ENCODE measurements around the gene TNFAIP8L3.

DNA sequence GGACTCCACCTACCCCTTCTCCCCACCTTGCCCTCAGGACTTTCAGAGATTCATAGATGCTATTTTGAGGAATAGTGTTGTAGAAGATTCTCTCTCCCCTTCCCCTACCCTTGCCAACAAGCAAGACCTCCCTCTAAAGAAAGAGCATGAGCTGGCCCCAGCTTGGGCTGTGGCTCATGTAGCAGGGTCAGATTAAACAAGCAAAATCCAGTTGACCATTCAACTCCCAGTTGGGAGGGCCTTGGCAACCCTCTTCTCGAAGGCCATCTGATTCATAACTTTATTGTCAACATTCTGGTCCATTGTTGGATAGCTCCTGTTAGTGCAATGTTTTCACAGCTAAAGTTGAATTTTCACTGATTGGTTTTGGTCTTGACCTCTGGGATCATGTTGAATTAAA is 41.1 kb downstream of the TNFAIP8L3 start:
- TF ChIP-seq, protein P1, sequence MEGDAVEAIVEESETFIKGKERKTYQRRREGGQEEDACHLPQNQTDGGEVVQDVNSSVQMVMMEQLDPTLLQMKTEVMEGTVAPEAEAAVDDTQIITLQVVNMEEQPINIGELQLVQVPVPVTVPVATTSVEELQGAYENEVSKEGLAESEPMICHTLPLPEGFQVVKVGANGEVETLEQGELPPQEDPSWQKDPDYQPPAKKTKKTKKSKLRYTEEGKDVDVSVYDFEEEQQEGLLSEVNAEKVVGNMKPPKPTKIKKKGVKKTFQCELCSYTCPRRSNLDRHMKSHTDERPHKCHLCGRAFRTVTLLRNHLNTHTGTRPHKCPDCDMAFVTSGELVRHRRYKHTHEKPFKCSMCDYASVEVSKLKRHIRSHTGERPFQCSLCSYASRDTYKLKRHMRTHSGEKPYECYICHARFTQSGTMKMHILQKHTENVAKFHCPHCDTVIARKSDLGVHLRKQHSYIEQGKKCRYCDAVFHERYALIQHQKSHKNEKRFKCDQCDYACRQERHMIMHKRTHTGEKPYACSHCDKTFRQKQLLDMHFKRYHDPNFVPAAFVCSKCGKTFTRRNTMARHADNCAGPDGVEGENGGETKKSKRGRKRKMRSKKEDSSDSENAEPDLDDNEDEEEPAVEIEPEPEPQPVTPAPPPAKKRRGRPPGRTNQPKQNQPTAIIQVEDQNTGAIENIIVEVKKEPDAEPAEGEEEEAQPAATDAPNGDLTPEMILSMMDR (IDR thresholded peaks at IDR 0.05): no peak
- TF ChIP-seq ZFX (IDR thresholded peaks at IDR 0.05; ENCODE audit: borderline replicate concordance): no peak
